Measurements from ENCODE around the gene C16orf90.
A peak's percentile ranks its signal among the peaks of the same experiment; 100 is the strongest.

C16orf90 gene

DNA sequence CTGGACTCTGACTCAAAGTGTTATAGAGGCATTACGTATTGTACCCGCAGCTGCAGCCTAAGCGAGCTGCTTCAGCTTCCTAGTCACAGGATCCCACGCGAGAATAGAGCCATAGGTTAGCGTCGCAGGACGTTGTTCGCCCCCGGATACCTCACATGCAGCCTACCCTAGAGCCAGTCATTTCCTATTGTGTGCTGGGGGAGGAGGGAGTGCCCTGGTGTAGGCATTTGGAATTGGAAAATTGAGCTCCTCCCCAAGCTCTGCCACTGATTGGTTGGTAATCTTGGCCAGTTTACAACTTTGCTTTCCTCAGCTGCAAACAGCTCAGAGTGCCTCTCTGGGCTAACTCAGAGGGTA is 51.3 kb downstream of the C16orf90 start:
- no peaks in the 10 kb centered on the region for H4K20me1 ChIP-seq (ENCODE audit: low read depth, low read length)
- TF ChIP-seq, protein P1, sequence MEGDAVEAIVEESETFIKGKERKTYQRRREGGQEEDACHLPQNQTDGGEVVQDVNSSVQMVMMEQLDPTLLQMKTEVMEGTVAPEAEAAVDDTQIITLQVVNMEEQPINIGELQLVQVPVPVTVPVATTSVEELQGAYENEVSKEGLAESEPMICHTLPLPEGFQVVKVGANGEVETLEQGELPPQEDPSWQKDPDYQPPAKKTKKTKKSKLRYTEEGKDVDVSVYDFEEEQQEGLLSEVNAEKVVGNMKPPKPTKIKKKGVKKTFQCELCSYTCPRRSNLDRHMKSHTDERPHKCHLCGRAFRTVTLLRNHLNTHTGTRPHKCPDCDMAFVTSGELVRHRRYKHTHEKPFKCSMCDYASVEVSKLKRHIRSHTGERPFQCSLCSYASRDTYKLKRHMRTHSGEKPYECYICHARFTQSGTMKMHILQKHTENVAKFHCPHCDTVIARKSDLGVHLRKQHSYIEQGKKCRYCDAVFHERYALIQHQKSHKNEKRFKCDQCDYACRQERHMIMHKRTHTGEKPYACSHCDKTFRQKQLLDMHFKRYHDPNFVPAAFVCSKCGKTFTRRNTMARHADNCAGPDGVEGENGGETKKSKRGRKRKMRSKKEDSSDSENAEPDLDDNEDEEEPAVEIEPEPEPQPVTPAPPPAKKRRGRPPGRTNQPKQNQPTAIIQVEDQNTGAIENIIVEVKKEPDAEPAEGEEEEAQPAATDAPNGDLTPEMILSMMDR (IDR thresholded peaks at IDR 0.05; ENCODE audit: insufficient read depth, low read length, poor library complexity, severe bottlenecking), result no peak
- no peak for TF ChIP-seq EZH2phosphoT487 (conservative IDR thresholded peaks at IDR 0.05; ENCODE audit: low read length)
- no peaks in the 10 kb centered on the region for H3K27me3 ChIP-seq (ENCODE audit: low read length)
- no peaks in the 10 kb centered on the region for H3K9me2 ChIP-seq (replicated peaks; ENCODE audit: insufficient read depth, low read length)
- H3K9me3 ChIP-seq (ENCODE audit: insufficient read depth, low read length), result no peaks in the 10 kb centered on the region
- H3K4me2 ChIP-seq (ENCODE audit: low read depth, low read length, poor library complexity, severe bottlenecking), result peak overlapping the region; percentile 60
- no peak overlapping the region for H2AFZ ChIP-seq (ENCODE audit: low read depth, low read length, severe bottlenecking)
- no peak overlapping the region for H3K27ac ChIP-seq (ENCODE audit: low read depth, low read length)
- peak overlapping the region; percentile 60 for H3K9ac ChIP-seq (ENCODE audit: low read length)
- H3K79me2 ChIP-seq (ENCODE audit: insufficient read depth, low read length), result peaks cover 30% of the 10 kb centered on the region
- H3K36me3 ChIP-seq (ENCODE audit: low read length), result peaks cover 8% of the 10 kb centered on the region; the same call in 1 of the 2 replicates
- no peaks in the 10 kb centered on the region for H3F3A ChIP-seq (ENCODE audit: insufficient read depth)
- H3K4me3 ChIP-seq (ENCODE audit: insufficient read depth, low read length, poor library complexity, severe bottlenecking), result peak overlapping the region; percentile 67
